GM19324 (cell line): ENCODE data around the gene PPIL6.

Experiments
- ATAC-seq: cut with Tn5 transposase; IDR thresholded peaks from one replicate; pipeline ENCODE4 v1.9.1; 2021; ENCODE audit warnings: mild to moderate bottlenecking, moderate library complexity; ENCODE audit not compliant: unreplicated experiment, low FRiP score

Gene PPIL6

DNA sequence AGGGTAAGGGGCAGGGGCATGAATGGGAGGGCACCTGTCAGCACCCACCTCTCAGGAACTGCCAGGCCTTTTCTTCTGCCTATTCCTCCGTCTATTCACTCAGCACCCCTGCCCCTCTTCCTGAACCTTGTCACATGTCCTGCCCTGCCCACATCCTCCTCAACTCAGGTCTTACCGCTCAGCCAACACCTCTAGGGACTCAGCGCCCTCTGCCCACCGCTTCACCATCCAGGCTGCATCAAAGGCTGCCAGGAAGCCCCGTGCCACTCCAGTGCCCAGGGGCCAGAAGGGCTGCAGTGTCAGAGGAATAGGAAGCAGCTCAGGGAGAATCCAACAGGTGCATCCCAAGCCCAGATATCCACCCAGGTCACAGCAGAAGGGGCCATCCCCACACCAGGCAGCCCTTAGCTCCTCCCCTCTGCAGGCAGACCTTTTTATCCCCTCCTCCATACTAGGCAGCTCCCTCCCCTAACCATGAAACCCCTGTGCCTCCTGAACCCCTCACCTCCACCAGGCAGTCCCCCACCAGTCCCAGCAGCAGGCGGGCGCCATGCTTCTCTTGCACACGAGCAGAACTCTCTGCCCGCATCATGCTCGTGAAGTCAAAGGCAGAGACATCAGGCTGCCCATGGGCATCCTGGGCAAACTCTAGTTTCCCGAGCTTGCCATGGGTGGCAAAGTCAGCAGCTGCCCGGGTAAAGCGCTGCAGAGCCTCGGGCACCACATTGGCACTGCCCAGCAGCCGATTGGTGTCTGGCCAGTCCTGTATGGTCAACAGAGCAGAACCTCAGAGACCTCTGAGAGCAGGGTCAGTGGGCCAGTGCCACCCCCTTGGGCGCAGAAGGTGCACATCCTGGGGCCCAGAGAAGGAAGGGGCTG lies 9.6 kb upstream of the PPIL6 start:
- no peak for ATAC-seq

DNA sequence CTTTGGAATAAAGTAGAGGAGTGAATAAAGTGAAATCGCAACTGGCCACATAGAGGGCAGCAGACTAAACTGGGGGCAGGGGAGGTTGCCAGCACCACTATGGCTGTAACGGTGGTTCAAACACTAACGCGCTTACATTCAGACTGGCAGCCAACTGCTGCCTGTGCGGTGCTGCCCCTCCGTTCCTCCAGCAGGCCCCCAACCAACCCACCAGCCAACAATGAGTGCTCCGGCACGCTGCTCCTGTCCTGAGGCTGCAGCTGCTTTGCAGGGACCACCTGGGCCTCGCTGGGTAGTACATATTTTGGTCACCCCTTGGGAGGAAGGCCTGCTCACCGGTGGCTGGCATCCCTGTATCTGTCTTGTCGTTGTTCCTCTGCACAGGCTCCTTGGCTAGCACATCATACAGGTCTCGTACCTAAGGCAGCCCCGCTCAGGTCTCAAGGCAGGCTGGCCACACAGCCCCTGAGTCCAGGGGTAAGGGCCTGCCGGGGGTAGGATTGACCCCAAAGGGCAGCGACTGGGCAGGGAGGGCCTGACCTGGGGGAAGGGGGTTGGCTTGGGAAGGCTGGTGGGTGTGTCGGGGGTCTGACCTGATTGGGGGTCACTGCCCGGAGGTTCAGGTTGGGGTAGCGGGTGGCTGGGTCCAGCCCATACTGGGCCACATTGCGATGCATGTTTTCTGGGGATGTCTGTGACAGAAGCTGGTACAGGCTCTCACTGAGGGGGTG lies 8.8 kb upstream of the PPIL6 start:
- ATAC-seq: no peak

DNA sequence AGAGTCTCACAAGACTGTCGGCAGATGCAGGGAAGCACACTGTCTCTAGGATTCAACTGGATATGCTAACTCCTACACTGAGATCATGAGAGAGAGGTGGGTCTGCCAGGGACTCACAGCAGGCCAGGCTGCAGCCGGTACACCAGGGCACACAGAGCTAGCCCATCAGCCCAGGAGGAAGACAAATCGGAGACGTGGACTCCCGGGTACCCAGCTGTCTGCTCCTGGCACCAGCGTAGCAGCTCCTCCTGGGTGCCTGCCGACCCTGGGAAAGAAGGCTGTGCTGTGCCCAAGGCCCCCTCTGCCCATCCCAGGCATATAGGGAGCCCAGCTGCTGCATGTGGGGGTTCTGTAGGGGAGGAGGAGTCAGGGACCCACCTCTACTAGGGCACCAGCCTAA lies 8.2 kb upstream of the PPIL6 start:
- no peak for ATAC-seq

DNA sequence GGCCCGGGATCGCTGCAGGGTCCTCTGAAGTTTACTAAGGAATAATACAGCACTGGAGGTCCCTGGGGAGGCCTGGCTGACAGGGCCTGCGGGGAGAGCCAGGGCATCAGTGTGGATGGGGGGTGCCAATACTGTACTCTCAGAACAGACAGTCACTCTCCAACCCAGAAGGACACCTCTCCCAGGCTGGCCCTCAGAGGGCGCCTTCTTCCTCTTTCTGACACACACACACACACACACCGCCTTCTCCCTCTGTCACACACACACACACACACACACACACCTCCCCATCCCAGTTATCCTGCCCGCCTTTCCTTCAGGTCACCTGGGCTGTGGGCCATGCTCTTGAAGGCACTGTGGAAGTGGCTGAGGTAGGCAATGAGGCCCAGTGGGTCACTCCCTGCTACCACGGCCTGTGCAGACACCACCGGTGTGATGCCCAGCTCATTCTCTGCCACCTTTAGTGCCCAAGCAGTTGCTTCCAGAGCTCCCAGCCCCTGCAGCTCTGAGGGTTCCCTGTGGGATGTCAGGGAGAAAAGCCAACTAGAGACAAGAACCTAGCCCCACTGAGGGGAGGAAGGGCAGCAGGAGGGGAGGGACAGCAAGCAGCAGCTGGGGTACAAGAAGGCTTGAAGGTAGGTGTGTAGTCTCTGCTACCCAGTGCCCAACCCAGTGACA lies 7.6 kb upstream of the PPIL6 start:
- ATAC-seq: no peak

DNA sequence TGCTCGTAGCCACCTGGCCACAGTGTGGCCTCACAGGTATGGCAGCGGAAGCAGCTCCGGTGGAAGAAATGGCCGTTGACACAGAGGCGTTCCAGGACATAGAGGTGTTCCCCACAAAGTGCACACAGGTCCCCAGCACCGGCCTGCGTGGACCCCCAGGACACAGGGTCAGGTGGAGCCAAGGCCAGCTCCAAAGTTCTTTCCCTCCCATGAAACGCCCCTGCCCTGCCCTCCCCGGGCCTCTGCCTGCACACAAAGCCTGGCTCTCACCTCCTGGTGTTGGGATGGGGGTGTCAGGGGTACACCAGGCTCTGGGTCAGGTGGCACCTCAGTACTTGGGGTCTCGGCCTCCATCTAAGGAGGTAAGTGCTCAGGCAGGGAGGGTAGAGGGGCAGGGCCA lies 6.7 kb upstream of the PPIL6 start:
- ATAC-seq: no peak

DNA sequence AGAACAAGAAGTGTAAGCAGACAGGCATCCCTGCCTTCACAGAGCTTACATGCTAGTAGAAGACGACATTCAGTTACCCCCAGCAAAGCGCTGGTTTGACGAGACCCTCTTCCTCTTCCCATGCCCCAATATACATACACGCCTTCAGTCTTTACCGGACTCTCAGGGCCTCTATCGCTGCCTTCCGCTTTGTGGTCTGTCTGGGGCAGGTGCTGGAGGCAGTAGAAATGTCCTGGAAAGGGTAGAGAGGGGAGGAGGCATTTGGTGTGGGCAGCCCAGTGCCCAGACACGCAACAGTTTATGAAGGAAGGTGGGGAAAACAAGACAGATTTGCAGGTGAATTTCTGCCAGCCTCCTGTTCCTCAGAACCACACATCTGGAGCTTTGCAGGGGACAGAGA lies 6.1 kb upstream of the PPIL6 start:
- no peak for ATAC-seq

DNA sequence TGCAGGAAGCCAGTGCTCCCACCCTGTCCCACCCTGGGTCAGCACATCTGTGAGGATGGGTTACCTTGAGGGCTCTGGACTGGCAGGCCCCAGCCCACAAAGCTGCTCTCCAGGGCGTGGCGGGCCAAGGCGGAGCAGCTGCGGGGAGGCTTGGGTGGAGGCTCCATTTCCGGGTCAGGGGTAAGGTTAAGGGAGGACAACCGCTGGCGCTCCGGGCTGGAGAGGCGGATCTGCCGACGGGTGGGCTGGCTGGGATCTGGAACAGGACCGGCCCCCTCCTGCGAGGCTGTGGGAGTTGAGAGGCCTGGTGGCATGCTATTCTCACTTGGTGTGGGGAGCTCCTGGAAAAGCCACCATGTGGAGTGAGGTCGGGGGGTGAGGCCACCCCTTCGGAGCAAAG lies 5.6 kb upstream of the PPIL6 start:
- ATAC-seq: no peak

DNA sequence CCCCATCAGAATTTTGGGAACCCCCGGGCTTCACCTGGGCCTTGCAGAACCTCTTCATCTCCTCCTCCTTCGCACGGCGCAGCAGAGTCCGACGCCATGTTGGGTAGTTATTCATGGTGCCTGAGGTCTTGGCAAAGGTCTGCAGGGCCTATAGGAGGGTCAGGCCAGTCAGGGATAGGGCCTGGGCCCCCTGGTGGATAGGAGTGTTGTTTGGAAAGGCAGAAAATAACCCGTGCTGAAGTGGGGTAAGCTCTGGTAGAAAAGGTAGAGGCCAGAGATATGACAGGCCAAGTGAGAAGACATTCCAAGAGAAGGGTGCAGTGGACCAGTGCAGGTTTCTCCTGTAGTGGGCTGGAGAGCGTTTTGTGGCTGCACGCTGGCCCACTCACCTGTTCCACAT lies 5.0 kb upstream of the PPIL6 start:
- ATAC-seq: no peak

DNA sequence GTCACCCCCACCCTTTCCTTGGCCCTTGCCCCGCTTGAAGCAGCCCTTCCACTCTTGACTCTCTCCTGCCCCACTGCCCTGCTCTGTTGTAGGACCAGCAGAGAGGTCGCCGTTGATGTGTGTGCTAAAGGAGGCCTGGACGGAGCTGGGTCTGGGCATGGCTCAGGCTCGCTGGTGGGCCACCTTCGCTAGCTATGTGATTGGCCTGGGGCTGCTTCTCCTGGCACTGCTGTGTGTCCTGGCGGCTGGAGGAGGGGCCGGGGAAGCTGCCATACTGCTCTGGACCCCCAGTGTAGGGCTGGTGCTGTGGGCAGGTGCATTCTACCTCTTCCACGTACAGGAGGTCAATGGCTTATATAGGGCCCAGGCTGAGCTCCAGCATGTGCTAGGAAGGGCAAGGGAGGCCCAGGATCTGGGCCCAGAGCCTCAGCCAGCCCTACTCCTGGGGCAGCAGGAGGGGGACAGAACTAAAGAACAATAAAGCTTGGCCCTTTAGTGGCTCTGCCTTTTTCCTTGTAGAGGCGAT lies 3.1 kb upstream of the PPIL6 start:
- no peak for ATAC-seq

DNA sequence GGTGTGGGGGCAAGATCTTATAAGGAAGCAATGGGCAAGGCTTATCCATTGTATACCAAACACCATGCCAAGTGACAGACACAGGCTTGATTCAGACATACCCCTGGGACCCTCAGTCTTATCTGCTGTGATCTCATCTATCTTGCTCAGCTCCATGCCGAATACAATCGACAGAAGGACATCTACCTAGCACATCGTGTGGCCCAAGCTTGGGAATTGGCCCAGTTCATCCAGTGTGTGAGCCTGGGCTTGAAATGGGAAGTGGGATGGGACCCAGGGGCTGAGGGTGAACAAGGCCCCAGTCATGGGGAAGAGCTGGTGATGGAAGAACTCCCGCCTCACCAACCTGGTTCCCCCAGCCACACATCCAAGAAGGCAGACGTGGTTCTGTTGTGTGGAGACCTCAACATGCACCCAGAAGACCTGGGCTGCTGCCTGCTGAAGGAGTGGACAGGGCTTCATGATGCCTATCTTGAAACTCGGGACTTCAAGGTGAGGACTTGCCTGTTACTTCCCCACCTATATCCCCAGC lies 2.0 kb upstream of the PPIL6 start:
- no peak for ATAC-seq

DNA sequence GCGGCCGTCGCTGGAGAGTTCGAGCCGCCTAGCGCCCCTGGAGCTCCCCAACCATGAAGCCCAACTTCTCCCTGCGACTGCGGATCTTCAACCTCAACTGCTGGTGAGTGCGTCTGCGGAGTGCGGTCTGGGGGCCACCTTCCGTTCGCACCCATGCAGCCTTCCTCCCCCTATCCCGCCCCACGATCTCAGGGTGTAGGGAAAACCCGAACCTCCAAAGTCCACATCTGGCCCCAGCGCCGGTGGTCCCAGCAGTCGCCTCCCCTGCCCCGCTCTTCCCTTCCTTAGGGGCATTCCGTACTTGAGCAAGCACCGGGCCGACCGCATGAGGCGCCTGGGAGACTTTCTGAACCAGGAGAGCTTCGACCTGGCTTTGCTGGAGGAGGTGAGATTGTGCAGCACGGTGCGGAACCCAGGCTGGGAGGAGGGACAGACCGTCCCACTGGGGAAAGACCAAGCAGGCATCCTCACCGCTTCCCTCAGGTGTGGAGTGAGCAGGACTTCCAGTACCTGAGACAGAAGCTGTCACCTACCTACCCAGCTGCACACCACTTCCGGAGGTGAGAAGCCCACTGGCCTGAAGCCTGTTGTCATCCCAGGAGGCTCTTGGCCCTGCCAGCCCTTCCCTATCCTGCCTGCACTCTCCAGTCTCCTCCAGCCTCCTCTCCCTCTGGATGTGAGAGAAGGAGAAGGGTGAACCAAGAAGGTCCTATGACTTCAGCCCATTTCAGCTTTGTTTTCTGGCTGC lies 815 bp upstream of the PPIL6 start:
- ATAC-seq: peak; percentile 3

DNA sequence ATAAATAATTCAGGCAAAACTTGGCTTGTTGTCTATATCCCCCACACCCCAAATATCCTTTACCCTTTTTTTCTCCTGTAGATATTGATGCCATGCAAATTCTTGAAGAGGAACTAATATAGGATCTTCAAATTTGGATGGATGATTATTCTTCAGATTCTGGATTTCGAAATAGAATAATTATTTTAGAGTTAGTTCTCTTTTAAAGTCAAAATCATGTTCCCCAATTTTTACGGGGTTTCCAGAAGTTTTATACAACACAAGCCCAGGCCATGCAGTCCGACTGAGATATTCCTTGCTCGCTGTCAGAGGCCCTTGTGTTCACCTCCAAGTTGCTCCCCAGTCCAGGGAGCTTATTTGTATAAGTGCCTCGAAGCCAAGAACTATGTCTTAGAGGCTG lies 4.4 kb downstream of the PPIL6 start:
- no peak for ATAC-seq

DNA sequence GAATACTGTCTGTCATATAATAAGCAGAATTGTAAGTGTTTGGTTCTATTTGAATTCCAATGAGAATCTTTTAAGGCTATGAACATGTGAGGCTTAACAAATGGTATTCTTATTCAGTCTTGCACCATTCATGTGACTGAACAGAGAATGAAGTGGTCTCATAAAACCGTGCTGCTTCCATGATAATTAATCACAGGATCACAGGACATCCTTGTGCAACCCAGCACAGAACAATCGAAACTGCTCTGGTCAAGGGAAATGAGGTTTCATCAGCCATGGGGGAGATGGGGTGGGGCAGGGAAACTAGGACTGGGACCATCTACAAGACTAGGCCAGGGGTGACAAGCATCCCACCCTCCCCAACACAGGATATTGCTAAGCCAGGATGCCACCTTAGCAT lies 6.0 kb downstream of the PPIL6 start:
- ATAC-seq: no peak

DNA sequence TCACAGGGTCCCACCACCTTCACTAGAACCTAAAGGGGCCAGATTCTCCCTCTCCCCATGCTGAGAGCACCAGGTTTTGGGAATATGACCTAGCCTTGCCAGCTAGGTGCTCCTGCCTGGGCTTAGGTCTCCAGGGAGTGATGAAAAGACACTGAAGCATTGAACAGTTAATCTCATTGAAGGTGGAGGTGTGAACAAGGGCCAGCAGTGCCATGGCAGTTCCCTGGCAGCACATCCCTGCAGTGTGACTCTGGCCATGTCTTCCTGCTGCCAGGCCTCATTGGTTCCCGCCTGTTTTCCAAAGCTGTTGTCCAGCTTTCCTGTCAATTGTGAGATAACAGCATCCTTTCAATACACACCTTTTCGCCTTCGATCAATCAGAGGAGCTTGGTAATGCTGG lies 10.9 kb downstream of the PPIL6 start:
- no peak for ATAC-seq

DNA sequence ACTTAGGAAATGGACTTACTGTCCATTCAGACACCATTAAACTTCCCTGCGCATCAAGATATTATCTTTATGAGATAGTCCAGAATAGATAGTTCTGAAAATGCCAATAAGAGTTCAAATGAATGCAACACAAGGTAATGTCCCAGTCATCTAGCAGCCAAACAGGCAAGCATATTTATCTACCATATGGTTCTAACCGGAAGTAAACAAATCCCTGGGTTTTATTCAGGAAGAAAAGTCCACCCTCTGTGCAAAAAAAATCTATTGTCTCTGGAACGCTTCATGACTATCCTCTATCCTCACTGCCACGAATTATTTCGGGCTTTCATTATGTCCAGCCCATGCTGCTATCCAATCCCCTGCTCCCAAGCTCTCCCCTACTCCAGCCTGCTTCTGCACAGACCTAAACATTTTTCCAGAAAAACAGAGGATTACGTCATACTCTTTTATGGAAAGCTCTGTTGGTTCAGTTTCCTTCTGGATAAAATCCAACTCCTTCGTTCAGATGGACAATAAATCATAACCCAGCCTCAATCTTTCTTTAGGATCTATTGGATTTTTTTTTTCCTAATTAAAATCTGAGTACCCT lies 11.4 kb downstream of the PPIL6 start:
- ATAC-seq: no peak

DNA sequence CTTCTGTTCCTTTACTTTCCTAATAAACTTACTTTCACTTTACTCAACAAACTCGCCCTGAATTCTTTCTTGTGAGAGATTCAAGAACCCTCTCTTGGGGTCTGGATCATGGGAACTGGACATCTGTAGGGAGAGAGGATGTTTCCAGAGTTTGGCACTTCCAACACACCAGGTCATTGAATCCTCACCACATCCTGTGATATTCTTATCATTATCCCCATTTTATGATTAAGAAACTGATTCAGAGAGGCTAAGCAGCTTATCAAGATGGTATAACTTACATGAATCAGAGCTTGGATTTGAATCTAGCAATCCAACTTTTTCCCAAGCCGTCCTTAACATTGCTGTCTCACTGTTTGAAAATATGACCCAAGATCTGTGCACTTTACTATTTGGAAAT lies 15.5 kb downstream of the PPIL6 start:
- ATAC-seq: no peak

DNA sequence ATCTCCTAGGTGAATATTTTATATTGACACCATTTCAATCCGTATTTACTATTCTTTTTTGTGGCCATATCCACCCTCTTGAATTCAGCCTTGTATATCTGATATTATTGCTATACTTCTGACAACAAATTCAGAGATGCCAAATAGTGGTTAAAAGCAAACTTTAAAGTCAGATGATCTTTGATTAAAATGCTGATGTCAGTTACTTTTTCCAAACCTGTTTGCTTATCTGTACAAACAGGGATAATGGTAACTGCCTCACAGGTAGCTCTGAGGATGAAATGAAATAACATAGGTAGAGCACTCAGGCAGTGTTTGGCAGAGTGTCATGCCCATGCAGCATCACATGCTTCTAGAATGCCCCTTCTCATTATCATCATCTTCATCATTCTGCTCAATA lies 19.2 kb downstream of the PPIL6 start:
- ATAC-seq: no peak

DNA sequence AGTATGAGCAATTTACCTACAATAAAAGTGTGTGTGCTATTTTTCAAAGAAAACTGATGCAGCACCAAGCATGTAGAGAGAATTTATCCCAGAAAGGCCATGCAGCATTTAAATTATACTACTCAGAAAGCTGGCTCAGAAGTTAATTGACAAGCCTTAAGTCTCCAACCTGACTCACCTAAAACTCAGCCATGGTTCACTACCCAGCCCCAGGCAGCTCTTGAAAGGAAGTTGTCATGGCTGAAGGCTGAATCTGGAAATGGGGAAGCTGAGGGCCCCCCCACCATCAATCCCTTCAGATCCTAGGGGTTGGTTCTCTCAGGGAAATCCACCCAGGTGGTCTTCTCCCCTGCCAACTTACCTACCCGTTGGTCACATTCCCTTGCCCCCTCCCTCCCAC lies 19.7 kb downstream of the PPIL6 start:
- no peak for ATAC-seq

DNA sequence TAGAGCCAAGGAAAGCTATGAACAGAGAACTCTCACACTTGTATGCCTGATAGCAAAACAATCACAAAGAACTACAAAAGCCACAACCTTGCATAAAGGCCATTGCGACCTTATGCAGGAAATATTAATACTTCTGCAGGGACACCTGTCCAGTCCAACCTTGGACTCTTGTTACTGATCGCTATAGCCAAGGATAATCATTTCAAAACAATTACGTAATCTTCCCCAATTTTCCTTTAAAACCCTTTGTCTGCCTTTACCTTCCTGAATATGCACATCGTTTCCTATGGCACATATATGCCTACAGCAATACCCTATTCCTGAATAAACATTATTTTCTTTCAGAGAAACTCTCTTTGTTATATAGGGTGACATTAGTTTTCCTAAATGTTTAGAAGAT lies 22.8 kb downstream of the PPIL6 start:
- no peak for ATAC-seq

DNA sequence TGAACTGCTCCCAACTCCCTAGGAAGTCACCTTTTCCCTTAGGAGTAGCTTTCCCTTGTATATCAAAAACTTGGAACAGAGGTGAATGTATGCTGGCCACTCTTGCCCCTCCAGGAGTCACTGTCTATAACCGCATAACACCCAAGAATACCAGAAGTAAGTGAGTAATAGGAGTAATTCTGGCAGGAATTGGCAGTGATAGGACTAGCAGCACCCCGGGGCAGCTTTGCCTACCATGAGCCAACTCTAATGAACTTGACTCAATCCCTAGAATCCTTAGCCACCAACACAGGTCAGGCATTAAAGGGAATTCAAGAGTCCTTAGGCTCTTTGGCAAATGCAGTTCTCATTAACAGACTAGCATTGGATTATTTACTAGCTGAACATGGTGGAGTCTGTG lies 29.4 kb downstream of the PPIL6 start:
- no peak for ATAC-seq
